SU-DHL-6 (cell line): ENCODE data around the gene WDR4.

ENCODE experiments used
- EZH2phosphoT487 ChIP-seq: fragments of 200-600 bp; sonication (generic), shearing (Covaris generic); conservative IDR thresholded peaks from 2 replicates; pipeline ENCODE4 v1.6.1; 2018; ENCODE audit warnings: mild to moderate bottlenecking, antibody characterized with exemption, low read length, moderate library complexity, mixed read lengths
- TF ChIP-seq, protein P1 (sequence below): fragments of 200-600 bp; sonication (generic); IDR thresholded peaks from one replicate; pipeline ENCODE4 v1.5.1; 2017; ENCODE audit warnings: antibody characterized with exemption, mild to moderate bottlenecking, low read length, moderate library complexity; ENCODE audit not compliant: insufficient read depth, poor library complexity, severe bottlenecking

DNA sequence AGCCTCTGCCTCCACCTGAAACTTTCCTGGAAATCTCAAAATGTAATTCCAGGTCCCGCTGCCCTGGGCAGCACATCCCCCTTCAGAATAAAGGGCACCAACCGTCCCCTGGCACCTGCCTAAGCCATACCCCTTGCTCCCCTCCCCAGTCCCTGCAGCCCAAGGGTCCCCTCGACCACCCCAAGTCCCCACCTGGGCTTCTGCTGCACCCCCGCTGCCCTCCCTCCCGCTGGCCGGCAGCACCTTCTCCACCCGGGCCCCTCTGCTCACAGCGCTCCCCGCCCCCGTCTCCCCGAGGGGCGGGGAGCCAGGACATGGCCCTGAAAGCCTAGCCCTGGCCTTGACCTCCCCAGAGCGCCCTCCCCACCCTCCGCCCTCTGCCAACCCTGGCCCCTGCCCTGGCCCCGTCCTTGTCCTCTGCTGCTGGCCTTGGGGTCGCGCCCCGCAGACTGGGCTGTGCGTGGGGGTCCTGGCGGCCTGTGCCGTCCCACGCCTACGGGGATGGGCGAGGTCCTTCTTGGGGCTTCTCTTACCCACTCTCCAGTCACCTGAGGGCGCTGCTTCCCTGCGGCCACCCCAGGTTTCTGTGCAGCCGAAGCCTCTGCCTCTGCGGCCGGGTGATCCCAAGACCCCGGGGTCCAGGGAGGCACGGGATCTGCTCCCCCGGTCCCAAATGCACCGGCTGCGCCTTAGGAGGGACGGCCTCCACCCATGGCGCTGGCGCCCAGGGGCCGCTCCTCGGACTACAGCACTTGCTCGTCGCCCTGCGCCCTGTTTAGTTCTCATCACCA, 41.7 kb downstream of the WDR4 start:
- TF ChIP-seq, protein P1, sequence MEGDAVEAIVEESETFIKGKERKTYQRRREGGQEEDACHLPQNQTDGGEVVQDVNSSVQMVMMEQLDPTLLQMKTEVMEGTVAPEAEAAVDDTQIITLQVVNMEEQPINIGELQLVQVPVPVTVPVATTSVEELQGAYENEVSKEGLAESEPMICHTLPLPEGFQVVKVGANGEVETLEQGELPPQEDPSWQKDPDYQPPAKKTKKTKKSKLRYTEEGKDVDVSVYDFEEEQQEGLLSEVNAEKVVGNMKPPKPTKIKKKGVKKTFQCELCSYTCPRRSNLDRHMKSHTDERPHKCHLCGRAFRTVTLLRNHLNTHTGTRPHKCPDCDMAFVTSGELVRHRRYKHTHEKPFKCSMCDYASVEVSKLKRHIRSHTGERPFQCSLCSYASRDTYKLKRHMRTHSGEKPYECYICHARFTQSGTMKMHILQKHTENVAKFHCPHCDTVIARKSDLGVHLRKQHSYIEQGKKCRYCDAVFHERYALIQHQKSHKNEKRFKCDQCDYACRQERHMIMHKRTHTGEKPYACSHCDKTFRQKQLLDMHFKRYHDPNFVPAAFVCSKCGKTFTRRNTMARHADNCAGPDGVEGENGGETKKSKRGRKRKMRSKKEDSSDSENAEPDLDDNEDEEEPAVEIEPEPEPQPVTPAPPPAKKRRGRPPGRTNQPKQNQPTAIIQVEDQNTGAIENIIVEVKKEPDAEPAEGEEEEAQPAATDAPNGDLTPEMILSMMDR: no peak
- no peak for TF ChIP-seq EZH2phosphoT487
